Activated CD8-positive, alpha-beta memory T cell treated with anti-CD3 and anti-CD28 coated beads for 24 hours (primary cell): Measurements from ENCODE around the gene KCNH2.
"Not testable (repeated sequence)": the region's sequence is repeated elsewhere in the genome, so short reads cannot be mapped to it uniquely, and the experiment has no call there.

Experiments
- DNase-seq: peaks from one replicate; pipeline ENCODE4 v3.0.0-alpha.2; 2020

KCNH2 gene, protein sequence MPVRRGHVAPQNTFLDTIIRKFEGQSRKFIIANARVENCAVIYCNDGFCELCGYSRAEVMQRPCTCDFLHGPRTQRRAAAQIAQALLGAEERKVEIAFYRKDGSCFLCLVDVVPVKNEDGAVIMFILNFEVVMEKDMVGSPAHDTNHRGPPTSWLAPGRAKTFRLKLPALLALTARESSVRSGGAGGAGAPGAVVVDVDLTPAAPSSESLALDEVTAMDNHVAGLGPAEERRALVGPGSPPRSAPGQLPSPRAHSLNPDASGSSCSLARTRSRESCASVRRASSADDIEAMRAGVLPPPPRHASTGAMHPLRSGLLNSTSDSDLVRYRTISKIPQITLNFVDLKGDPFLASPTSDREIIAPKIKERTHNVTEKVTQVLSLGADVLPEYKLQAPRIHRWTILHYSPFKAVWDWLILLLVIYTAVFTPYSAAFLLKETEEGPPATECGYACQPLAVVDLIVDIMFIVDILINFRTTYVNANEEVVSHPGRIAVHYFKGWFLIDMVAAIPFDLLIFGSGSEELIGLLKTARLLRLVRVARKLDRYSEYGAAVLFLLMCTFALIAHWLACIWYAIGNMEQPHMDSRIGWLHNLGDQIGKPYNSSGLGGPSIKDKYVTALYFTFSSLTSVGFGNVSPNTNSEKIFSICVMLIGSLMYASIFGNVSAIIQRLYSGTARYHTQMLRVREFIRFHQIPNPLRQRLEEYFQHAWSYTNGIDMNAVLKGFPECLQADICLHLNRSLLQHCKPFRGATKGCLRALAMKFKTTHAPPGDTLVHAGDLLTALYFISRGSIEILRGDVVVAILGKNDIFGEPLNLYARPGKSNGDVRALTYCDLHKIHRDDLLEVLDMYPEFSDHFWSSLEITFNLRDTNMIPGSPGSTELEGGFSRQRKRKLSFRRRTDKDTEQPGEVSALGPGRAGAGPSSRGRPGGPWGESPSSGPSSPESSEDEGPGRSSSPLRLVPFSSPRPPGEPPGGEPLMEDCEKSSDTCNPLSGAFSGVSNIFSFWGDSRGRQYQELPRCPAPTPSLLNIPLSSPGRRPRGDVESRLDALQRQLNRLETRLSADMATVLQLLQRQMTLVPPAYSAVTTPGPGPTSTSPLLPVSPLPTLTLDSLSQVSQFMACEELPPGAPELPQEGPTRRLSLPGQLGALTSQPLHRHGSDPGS

DNA sequence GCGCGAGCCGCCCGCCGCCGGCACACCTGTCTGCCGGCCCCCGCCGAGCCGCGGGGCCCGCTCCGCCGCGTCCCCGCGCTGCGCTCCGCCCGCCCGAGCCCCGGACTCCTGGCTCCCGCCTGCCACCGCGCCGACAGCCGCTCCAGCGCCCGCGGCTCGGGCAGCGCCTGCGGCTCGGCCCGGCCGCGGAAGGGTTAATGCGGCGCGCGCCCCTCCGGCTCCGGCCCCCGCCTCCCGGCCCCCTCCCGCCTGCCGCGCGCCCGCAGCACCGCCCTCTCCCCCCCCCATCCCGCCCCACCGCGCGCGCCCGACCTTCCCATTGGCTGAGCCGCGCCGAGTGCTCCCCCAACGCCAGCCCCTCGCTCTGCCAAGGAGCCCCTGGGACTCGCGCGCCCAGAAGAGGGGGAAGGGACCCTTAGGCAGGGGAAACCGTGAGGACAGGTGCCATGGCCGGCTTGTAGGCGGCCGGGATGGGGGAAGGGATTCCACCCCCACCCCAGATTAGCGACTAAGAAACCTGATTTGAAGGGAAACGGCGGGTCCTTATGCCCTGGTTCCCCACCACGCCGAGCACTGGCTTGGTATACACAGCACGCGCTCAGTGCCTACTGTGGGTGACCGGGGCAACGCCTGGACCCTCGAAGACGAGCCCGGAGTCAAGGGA, at the start of gene KCNH2:
TSS of gene KCNH2 (minus strand) at position 196 of the 664 bp plus-strand sequence. CDS start 408 bp downstream, outside the sequence.
- no peak for DNase-seq

DNA sequence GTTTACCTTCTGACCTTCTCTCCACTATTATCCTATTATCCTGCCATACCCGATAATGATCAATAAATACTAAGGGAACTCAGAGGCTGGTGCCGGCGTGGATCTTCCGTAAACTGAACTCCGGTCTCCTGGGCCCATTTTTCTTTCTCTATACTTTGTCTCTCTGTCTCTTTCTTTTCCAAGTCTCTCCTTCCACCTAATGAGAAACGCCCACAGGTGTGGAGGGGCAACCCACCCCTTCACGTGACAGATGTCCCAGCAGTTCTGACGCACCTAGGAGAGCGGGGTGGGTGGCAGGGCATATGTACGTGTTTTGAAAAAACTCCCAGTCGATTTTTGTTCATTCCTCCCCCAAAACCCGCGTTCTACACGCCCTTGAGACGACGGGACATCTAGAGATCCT, 49.6 kb upstream of the KCNH2 start:
- DNase-seq: not testable (repeated sequence)

DNA sequence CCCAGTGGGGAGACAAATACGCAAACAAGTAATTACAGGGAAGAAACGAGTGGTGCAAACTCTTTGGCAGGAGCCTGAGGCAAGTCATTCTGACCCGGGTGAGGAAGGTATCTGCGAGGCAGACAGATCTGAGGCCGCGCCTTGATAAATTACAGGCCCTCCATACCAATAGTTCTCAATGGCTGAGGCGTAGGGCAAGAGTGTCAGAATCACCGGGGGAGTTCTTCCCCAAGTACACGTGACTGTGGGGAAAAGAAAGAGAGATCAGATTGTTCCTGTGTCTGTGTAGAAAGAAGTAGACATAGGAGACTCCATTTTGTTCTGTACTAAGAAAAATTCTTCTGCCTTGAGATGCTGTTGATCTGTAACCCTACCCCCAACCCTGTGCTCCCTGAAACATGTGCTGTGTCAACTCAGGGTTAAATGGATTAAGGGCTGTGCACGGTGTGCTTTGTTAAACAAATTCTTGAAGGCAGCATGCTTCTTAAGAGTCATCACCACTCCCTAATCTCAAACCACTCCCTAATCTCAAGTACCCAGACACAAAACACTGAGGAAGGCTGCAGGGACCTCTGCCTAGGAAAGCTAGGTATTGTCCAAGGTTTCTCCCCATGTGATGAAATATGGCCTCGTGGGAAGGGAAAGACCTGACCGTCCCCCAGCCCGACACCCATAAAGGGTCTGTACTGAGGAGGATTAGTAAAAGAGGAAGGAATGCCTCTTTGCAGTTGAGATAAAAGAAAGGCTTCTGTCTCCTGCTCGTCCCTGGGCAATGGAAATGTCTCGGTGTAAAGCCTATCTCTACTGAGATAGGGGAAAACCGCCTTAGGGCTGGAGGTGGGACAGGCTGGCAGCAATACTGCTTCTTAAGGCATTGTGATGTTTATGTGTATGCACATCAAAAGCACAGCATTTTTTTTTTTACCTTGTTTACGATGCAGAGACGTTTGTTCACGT, 48.9 kb upstream of the KCNH2 start:
- not testable (repeated sequence) for DNase-seq

DNA sequence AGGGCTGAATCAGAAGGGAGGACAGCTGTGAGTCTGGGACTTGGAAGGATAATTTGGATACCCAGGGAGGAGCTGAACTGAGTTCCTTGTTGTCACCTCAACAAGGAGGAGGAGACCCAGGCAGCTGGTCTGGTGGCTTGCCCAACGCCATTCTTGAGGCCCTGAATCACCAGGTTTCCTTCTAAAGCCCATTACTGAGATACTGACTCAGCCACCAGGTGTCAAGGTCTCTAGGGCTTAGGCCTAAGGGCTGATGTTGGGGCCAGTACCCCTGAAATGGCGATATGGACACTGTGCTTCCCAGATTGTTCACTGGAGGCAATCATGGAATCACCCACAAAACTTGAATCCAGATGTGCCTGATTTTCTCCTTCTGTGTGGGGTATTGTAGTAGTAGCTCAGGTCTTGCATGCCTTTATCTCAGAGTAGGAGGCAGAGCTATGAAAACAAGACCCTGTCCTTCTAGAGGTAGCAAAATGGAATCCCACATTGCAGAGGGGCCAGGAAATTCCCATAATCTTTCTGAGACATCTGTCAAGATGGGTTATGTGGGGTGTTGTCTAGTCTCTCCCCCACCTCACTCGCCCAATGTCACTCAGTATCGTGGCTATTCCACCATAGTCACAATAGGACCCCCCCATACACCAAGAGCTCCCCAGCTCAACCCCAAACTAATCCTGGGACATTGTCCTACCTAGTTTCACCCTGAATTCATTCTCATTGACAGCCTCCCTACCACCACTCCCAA, 48.0 kb upstream of the KCNH2 start:
- DNase-seq: no peak

DNA sequence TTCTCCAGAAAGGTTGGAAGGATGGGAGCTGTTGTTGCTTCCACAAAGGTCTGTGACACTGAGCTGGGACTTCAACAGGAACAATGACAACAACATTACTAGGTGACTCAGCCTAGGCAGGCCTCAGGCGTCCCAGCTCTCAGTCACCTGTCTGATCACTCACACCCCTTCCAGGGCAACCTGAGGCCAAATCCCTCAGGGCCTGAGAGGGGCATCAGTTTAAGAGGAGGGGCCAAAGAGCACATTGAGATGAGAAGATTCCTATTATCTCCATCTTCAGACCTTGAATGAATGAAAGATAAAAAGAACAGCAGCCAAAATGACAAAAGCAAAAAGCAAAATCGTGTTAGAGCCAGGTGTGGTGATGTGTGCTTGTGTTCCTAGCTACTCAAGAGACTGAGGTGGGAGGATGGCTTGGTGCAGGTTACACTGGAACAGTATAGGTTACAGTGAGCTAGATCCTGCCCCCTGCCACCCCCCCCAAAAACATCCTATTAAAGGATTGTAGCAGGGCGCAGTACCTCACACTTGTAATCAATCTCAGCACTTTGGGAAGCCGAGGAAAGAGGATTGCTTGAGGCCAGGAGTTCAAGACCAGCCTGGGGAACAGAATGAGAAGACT, 46.4 kb upstream of the KCNH2 start, which contains the start of gene ATG9B:
TSS of gene ATG9B (minus strand) at position 60 of the 622 bp plus-strand sequence. CDS start 71 bp downstream, outside the sequence.
- no peak for DNase-seq

DNA sequence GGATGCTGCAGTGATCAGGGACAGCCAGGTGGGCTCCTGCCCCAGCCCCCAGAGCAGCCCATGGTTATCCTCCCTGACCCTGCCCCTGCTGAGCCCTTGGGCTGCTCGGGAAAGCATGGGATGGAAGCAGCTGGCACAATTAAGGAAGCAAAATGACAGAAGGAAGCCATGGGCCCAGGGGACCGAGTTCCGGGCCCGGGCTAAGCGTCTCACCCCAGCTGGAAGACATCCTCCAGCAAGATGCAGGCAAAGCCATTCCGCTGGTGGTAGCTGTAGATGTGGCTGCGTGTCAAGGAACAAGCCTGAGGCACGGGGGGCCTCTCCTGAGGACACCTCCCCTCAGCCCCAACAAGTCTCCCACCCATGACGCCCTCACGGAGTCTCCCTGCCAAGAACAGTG, 45.1 kb upstream of the KCNH2 start:
- DNase-seq: no peak

DNA sequence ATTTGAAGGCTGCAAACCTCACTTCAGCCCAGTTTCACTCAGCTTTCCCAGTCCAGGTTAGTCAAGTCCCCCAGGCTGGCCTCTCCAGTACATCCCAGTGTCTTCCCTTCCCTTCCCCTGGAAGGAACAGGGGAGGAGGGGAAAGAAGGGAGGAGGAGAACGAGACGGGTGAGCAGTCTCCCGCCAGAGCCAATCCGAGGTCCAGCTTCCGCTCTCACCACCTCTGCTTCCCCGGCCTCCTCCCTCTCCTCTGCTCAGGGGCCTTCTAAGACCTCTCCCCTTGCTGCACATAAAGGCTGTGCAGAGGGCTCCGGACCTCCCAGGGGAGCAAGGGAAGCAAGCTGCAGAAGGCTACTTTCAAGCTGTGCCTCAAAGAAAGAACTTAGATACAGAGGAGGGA, 42.1 kb upstream of the KCNH2 start:
- no peak for DNase-seq

DNA sequence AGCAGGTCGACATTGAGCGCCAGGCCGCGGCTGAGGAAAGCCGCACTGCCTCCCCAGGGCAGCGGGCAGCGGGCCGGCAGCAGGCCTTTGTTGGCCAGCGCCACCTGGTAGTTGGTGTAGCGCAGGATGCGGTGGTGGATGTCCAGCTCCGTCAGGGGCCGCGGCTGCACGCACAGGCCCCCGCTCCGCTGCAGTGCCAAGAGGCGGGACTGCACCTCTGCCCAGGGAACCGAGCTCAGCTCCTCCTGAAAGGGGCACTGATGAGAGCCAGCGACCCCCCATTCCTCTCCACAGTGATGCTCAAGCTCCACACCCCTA, 41.0 kb upstream of the KCNH2 start:
- no peak for DNase-seq

DNA sequence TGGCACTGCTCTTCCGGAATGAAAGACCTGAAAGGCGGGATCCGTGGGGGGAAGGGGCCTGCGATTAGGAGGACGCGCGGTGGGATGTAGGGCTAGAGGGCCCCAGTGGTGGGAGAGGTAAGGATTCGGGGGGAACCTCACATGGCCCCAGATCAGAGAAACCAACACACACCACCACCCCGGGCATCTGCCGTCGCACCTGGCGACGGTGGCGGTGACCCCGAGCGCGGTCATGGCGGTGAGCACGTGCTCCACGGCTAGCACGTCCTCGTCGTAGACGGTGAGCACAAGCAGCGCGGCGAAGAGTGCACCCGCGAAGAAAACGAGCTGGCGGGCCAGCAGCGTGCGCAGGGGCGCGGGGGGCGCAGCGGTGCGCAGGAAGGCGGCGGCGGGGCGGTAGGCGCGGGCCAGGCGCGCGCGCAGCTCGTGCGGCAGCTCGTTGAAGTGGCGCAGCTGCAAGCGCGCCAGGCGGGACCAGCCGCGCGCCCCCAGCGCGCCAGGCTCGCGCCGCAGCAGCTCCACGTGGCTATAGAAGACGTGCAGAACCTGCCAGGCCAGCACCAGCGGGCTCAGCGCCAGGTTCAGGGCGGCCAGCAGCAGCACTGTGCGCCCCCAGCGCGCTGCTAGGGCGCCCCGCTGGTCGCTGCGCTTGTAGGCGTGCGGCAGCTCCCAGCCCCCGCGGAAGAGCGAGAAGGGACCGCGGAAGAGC, 40.5 kb upstream of the KCNH2 start:
- peak; percentile 83 for DNase-seq

DNA sequence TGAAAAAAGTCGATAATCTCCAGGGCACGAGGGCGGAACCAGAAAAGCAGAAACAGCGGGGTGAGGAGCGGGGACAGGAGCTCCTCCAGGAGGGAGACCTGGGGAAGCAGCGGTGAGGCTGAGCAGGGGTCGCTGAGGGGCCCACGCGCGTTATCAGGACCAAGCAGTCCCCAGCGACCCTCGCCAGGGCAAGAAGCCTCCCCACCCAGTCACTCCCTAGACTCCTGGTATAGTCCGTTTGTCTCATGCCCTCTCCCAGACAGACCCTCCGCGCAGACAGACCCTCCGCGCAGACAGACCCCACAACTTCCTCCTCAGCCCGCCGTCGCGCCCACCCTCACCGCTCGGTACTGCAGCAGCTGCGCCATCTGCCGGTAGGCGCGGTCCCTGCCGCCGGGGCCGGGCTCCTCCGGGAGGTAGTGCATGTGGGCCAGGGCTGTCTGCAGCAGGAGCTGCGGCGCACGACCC, 39.9 kb upstream of the KCNH2 start:
- peak; percentile 96 for DNase-seq

DNA sequence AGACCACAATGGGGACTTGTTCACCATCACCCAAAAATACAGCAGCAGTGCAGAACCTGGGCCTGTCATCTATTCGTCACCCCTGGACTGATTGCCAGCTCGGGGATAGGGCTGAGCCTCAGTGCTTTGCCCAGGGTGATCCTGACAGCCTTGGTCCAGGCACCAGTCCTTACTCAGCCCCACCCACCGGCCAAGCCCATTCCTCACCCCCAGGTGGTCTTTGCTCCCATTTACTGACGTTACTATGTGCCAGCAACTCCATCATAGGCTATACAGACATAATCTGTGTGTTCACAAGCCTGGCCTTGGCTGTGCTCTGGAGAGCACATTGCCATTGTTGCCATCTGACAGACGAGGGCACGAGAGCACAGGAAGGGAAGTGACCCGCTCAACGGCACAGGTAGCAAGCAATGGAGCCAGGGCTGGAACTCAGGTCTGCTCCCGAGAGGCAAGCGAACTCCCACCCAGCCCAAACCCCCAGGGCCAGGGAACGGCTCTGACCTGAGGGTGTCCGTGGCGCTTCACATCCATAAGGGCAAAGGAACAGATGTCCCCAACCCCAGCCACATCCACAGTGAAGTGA, 39.3 kb upstream of the KCNH2 start:
- DNase-seq: peak; percentile 70

DNA sequence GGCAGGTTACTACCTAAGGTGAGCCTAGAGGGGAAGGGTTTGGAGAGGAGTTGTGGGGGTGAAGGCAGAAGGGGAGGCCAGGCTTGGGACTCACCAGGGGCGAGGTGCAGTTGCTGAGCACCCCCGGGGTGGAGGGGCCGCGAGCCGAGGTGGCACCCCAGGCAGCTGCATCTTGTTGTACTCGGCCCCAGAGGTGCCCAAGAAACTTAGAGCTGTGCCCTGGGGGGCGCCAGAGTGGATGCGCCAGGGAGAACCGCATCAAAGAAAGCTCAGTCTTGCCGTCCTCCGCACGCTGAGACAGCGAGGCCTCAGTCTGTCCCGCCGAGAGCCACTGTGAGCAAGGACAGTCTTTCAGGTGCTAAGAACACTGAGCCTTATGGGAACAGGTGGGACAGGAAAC, 38.8 kb upstream of the KCNH2 start:
- DNase-seq: peak; percentile 64

DNA sequence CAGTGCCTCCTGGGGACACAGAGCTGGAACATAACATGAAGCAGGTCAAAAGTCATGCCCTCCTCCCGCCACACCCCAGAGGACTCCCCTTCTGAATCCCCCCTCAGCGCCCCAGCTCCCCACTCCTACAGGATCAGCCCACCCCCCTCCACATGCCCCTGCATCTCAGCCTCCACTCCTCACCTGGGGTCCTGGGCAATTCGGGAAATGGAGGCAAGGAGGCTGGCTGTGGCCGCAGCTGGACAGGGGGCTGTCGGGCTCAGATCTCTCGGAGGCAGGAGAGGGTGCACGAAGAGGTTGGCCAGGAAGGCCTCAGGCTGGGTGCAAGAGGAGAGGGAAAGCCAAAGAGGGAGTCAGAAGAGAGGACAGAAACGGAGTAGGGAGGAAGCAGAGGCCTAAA, 38.4 kb upstream of the KCNH2 start:
- DNase-seq: no peak

DNA sequence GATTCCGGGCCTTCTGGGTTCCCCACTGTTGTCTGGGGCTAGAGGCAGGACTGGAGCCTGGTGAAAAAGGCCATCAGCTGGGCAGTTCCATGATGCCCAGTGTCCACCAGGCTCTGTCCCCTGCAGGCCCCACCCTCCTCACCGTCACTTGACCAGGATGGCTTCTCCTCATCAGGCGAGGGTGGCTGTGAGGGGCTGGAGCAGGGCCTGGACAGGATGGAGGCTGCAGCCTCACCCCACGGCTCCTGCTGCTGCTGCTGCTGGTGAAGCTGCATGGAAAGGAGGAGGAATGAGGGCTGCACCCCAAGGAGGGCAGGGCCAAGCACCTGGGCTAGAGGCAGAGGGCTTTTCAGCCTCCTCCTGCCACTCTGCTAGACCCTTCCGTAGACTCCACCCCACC, 37.8 kb upstream of the KCNH2 start:
- no peak for DNase-seq

DNA sequence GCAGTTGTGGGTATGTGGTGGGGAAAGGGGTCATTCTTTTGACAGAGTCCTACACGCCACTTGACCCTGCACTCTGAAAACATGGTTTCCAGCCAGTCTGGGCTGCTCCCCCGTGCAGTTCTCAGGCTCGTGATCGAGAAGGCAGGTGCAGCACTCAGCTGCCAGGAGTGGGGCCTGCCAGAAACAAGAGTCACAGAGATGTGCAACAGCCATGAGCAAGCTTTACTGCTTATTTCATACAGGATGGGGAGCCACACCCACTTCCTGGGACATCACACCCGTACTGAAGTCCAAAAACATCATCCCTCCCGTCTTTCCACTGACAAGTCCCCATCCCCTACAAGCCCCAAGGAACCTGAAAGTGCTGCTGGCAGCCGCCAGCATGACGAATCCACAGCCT, 36.8 kb upstream of the KCNH2 start:
- no peak for DNase-seq

DNA sequence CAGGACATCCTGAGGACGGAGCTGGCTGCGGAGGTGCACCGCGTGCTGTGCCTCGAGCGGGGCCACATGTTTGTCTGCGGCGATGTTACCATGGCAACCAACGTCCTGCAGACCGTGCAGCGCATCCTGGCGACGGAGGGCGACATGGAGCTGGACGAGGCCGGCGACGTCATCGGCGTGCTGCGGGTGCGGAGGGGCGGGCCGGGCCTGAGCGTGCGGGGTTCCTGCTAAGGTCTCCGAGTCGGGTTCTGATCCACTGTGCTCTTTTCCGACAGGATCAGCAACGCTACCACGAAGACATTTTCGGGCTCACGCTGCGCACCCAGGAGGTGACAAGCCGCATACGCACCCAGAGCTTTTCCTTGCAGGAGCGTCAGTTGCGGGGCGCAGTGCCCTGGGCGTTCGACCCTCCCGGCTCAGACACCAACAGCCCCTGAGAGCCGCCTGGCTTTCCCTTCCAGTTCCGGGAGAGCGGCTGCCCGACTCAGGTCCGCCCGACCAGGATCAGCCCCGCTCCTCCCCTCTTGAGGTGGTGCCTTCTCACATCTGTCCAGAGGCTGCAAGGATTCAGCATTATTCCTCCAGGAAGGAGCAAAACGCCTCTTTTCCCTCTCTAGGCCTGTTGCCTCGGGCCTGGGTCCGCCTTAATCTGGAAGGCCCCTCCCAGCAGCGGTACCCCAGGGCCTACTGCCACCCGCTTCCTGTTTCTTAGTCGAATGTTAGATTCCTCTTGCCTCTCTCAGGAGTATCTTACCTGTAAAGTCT, 35.8 kb upstream of the KCNH2 start:
- DNase-seq: peak; percentile 87

DNA sequence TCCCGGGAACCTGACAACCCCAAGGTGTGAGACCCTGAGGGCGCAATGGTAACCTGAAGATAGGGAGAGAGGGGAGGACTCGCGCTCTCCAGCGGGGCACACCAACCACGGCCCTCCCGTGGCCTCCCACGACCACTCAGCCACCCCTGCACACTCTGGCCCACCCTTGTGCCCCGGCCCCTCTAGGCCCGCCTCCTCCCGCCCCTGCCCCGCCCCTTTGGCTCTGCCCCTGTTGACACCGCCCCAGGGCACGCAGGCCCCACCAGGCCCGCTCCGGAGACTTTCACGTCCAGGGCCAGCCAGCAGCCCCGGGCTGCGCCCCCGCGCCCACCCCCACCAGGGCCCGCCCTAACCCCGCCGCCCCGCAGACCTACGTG, 35.2 kb upstream of the KCNH2 start:
- DNase-seq: no peak

DNA sequence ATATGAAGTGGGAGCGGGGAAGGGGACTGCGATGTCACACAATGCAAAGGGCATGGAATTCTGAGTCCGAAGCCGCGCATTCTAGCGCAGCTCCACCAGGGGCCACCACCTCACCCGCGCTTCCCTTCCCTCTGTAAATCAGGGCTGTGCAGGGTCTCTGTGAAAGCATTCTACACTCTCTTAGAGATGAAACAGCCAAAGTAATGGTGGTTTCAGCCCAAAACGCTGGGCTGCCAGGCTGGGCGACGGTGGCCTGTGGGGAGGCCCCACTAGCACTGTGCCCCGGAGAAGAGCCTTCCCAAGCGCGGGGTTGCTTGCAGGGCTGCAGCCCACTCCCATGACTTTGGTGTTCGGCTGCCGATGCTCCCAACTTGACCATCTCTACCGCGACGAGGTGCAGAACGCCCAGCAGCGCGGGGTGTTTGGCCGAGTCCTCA, 34.8 kb upstream of the KCNH2 start:
- no peak for DNase-seq
